ENCODE measurements around the gene PER2.
A peak's percentile ranks its signal among the peaks of the same experiment; 100 is the strongest.
"Not testable (repeated sequence)": the region's sequence is repeated elsewhere in the genome, so short reads cannot be mapped to it uniquely, and the experiment has no call there.

PER2 gene, protein sequence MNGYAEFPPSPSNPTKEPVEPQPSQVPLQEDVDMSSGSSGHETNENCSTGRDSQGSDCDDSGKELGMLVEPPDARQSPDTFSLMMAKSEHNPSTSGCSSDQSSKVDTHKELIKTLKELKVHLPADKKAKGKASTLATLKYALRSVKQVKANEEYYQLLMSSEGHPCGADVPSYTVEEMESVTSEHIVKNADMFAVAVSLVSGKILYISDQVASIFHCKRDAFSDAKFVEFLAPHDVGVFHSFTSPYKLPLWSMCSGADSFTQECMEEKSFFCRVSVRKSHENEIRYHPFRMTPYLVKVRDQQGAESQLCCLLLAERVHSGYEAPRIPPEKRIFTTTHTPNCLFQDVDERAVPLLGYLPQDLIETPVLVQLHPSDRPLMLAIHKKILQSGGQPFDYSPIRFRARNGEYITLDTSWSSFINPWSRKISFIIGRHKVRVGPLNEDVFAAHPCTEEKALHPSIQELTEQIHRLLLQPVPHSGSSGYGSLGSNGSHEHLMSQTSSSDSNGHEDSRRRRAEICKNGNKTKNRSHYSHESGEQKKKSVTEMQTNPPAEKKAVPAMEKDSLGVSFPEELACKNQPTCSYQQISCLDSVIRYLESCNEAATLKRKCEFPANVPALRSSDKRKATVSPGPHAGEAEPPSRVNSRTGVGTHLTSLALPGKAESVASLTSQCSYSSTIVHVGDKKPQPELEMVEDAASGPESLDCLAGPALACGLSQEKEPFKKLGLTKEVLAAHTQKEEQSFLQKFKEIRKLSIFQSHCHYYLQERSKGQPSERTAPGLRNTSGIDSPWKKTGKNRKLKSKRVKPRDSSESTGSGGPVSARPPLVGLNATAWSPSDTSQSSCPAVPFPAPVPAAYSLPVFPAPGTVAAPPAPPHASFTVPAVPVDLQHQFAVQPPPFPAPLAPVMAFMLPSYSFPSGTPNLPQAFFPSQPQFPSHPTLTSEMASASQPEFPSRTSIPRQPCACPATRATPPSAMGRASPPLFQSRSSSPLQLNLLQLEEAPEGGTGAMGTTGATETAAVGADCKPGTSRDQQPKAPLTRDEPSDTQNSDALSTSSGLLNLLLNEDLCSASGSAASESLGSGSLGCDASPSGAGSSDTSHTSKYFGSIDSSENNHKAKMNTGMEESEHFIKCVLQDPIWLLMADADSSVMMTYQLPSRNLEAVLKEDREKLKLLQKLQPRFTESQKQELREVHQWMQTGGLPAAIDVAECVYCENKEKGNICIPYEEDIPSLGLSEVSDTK (N-terminal part only)

DNA sequence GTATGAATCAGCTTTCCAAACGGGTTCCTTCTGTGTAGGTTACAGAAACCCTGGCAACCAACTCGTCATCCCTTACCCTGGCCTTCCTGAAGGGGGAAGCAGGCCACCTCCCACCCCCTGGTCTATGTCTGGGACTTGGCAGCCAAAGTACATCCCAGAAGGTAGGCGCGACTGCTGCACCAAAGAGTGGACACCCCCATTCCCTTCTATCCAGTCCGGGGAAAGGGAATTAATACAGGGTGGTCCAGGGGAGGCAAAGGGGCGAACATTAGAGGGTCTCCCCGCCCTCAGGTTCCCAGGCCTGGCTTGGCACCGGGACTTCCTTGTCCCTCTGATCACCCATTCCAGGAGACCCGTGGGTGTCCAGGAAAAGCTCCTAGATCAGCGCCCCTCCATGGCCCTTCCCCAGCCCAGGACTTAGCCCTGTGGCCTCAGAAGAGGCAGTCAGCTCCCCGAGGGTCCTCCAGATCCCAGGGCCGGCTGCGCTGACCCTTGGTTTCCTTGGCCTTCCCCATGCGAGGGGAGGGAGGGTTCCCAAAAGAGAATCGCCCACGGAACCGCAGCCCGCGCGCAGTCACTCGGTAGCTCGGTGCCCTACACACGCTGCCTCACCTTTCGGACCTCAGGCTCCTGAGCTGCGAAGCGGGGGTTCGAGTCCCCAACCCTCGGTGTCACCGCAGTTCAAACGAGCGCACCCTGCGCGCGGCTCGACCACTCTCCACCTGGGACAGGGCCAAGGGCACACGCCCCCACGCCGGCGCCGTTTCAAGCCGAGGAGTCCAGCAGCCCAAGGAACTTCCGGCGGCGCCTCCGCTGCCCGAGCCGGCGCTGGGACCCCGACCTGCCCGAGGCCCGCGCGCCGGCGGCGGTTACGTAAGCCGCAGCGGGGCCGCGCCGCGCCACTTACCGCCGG is at the start of gene PER2:
Gene PER2, minus strand, starts transcription at position 874 of the 913 bp plus-strand sequence. CDS start 10,674 bp downstream, outside the sequence.
- peak in 1 of 2 donors; percentile 8 for DNase-seq (ENCODE audit: low read depth in 2 of 2, low spot score in 1 of 2)

DNA sequence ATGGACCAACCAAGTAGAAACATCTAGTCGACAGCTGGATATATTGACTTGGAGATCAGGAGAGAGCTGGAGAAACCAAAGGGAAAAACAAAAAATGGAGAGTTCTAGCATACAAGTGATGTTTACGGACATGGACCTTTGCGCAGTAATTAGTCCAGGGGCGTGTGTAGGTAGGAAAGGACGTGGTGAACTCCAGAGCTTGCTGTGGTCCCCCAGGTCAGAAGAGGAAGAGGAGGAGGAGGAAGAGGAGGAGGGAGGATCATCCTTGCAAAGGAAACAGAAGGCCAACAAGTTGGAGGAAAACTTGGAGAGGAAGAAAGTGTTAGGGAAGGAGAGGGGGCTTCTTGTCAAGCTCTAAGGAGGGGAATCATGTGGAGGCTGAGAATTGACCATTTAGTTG is 49.4 kb upstream of the PER2 start:
- no peak for DNase-seq (ENCODE audit: low read depth in 2 of 2, low spot score in 1 of 2)

DNA sequence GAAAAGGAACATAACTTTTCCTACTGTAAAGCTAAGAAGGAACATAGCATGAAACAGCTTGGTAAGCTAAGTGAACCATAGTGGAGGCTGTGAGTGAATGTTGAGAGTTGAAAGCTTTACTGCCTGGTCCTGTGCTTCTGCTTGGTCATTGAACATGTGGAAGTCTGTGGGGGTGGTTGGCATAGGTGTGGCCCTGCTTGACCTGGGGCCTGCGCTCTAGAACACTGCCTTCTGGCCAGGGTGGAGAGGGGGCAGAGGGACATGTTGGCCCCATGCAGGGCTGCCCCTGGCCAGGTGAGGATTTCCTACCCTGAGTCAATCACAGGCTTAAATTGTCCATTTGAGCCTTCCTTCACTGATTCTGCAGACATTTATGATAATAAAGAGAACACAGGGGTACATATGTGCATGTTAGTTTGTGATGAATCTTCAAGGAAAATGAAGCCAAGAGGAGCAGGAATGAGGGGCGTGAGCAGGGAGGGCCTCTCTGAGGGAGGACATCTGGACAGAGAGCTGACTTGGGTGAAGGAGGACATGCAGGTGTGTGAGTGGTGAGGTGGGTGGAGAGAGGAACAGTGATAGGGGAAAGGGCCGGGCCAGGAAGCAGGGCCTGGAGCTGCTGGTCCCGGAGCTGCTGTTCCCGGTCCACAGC is 48.5 kb upstream of the PER2 start:
- DNase-seq (ENCODE audit: low read depth in 2 of 2, low spot score in 1 of 2): no peak

DNA sequence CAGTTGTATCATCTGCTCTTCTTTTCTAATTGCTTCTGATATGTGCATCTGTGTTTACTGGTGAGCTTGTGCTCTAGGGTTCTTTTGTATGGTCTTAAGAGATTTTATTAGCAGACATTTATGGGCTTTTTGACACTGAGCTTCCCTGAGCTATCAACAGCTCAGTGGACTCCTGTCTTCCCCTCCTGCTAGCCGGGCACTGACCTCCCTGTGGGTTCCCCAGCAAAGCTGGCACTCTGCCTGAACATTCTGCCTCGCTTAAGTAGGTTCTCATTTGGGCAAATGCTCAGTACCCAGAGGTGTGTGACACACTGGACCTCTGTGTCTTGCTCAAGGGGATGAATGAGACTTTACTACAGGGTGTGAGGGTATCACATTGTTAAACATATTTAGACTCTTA is 47.7 kb upstream of the PER2 start:
- no peak for DNase-seq (ENCODE audit: low read depth in 2 of 2, low spot score in 1 of 2)

DNA sequence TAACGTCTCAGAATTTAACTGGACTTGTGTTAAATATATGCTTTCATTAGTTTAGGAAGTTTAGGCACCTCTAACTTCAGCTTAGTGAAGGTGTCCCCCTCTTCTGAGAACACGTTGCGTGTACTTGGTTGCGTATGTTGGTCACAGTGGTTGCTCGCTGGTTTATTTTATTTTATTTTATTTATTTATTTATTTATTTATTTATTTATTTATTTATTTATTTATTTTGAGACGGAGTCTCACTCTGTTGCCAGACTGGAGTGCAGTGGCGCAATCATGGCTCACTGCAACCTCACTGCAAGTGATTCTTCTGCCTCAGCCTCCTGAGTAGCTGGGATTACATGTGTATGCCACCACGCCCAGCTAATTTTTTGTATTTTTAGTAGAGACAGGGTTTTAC is 47.2 kb upstream of the PER2 start:
- DNase-seq (ENCODE audit: low read depth in 2 of 2, low spot score in 1 of 2): not testable (repeated sequence)

DNA sequence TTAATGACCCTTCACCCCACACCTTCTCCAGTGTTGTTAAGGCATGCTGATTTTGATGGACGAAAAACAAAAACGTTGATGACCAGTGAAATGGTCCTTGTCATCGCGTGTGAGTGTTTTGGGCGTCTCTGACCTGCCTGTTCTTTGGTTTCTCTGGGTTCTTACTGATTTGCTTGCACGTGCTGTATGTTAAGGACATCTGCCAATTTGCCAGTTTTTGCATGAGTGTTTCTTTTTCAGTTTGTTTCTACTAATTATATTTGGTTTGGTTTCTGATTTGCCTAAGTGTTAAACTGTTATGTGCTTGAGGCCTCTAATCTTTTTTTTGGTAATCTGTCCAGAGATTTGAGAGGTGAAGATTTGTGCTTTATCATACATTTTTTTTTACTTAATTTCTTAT is 46.5 kb upstream of the PER2 start:
- no peak for DNase-seq (ENCODE audit: low read depth in 2 of 2, low spot score in 1 of 2)

DNA sequence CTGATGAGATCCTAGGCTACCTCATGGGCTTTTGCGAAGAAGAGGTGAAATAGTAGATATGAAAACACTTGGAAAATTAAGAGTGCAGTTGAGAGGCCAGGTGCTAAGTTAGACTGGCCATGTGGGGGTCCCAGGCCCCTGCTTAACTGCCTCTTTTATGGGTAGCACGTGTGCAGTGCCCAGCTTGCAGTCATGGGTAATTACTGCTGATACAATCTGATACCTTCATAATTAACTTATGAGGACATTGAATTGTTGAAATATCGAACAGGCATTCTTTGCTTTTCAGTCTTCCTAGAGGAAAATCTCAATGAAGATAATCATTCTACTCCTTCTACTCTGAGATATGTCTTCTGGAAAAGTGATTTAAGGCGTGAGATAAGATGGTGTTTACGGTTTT is 43.5 kb upstream of the PER2 start:
- no peak for DNase-seq (ENCODE audit: low read depth in 2 of 2, low spot score in 1 of 2)

DNA sequence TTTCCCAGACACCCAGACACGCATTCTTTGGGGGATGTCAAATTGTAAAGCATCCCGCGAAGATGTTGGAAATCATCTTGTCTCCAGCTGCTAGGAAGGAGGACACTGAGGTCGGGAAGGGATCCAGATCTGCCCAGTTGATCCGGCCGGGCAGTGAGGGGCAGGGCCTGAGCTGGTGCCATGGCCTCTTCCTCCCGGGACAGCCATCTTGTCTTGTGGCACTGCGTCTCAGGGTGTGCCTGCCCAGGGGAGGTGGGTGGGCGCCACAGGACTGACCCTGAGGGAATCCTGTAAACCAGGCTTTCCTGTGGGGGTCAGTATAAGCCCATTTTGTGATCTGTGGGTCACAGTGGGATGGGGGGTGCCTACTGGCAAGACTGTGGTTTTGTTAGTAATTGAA is 42.0 kb upstream of the PER2 start:
- no peak for DNase-seq (ENCODE audit: low read depth in 2 of 2, low spot score in 1 of 2)

DNA sequence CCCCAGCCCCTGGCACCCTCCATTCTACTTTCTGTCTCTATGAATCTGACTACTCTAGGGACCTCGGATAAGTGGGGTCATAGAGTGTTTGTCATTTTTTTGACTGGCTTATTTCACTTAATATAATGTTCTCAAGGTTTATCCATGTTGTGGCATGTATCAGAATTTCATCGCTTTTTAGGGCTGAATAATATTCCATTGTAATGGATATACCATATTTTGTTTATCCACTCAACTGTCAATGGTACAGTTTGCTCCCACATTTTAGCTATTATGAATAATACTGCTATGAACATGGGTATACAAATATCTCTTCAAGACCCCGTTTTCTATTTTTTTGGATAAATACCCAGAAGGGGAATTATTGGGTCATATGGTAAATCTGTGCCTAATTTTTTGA is 39.3 kb upstream of the PER2 start:
- DNase-seq (ENCODE audit: low read depth in 2 of 2, low spot score in 1 of 2): no peak

DNA sequence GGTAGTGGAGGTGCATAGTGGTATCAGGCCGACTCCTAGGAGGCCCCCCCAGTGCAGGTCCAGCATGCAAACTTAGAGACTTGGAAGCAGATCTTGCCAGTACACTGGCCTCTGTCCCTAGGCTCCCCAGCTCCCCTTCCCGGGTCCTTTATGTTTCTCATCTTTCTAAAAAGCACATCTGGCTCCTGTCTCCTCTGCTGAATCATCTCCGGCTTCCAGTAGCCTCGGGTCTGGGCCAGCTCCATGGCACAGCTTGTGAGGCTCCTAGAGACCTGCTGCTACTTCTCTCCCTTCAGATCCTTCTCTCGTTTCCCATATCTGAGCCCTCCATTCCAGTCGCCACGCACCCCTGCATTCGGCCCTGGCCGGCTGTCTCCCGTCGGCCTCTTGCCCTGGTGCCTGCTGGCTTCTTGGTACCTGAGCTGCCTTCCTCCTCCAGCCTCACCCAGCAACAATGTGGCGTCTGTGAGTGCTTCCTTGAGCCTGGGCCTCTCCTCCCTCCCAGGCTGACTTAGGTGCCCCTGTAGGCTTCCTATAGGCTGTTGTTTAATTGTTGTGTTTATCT is 38.5 kb upstream of the PER2 start:
- DNase-seq (ENCODE audit: low read depth in 2 of 2, low spot score in 1 of 2): no peak

DNA sequence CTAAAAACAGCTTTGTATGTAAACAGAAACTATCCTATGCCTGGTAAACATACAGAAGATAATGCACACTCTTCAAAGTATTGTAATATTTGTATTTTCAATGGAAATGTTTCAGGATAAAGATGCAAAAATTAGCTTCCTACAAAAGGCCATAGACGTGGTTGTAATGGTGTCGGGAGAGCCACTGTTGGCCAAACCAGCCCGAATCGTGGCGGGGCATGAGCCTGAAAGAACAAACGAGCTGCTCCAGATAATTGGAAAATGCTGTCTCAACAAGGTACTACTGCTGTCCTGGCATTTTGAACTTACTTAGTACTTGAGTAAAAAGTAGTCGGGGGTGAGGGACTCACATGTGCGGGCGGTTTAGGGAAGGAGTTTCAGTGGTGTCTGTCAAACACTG is 37.3 kb upstream of the PER2 start:
- no peak for DNase-seq (ENCODE audit: low read depth in 2 of 2, low spot score in 1 of 2)

DNA sequence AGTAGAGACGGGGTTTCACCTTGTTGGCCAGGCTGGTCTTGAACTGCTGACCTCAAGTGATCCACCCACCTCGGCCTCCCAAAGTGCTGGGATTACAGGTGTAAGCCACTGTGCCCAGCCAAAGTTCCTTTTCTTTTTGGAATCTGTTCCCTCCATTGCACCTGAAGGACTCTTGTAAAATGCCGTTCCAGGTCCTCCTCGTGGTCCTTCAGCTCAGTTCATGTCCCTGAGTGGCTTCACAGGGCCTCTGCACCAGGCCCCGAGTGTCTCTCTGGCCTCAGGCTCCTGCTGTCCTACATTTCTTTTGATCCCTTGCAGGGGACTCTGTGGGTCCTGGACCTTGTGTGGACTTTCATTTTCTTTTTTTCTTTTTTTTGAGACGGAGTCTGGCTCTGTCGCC is 35.8 kb upstream of the PER2 start:
- not testable (repeated sequence) for DNase-seq (ENCODE audit: low read depth in 2 of 2, low spot score in 1 of 2)

DNA sequence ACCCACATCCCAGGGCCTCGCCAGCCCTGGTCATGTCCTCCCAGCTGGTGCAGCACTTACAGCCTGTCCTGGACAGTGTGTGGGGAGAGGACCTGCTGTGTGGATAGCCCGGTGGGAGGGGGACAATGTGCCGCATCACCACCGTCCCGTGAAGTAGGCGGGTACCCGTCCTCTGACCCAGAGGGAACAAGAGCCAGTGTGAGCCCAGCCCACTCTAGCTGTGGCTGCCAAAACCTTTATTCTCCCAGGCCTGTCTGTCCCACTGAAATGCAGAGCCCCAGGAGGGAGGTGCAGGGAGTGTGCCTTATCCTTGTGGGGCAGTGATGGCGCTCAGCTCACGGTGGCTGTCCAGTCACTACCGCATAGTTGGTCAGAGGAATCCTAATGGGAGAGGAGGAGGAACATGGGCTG is 33.6 kb upstream of the PER2 start:
- no peak for DNase-seq (ENCODE audit: low read depth in 2 of 2, low spot score in 1 of 2)

DNA sequence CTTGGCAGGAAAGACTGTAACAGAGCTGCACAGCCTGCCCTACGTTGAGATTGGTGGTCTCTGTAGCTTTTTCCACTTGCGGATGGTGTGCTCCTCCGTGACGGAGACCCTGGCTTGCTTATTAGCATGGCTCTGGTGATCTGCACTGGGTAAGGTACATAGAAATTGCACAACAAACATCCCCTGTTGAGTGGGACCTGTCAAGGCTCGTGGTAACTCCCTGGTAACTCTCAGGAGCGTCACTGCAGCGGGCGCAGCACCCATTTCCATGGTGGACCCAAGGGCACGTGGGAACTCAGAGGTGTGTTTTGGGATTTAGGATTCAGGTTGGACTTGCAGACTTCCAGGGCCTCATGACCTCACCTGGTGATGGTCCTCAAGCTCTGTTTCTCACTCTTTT is 33.1 kb upstream of the PER2 start:
- no peak for DNase-seq (ENCODE audit: low read depth in 2 of 2, low spot score in 1 of 2)

DNA sequence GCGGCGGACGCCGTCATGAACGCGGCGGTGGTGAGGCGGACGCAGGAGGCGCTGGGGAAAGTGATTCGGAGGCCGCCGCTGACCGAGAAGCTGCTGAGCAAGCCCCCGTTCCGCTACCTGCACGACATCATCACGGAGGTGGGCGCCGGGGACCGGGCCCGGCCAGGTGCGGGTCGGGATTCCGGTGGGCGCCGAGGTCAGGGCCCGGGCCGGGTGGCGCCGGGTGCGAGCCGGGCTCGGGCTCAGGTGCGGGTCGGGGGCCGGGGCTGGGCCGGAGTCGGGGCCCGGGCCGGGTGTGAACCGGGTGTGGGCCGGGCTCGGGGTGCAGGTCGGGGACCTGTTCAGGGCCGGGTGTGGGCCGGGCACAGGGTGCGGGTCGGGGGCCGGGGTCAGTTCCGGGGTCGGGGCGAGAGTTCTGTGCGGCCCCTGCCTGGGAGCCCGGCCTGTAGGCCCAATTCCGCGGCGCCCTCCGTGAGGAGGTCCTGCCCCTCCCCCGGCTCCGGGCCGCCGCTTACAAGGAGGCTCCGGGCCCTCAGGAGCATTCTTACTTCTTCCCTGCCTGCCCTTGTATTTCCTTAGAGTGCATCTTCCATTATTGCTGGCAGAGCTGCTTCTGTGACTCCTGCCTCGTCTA is 32.4 kb upstream of the PER2 start:
- DNase-seq (ENCODE audit: low read depth in 2 of 2, low spot score in 1 of 2): no peak

DNA sequence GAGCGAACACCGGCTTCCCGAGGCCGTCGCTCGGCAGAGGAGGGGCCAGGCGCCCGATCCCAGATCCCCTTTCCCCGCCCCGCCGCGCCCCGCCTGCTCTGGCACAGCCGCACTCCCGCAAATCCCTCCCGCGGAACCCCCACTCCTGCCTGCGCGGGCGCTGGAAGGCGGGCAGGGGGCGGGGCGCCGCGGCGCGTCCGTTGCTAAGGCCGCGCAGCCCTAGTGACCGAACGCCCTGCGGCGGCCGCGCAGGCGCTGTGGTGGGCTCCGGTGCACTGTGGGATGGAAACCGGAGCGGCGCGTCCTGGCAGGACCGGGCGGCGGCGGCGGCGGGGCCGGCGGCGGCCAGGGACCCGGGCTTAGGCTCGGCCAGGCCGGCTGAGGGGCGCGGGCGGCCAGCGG is 31.8 kb upstream of the PER2 start, which contains the start of gene TRAF3IP1:
Gene TRAF3IP1, plus strand, starts transcription at position 273 of the 402 bp plus-strand sequence. CDS start 145 bp downstream, outside the sequence.
- peak; percentile 59 to 77 for DNase-seq (ENCODE audit: low read depth in 2 of 2, low spot score in 1 of 2)

DNA sequence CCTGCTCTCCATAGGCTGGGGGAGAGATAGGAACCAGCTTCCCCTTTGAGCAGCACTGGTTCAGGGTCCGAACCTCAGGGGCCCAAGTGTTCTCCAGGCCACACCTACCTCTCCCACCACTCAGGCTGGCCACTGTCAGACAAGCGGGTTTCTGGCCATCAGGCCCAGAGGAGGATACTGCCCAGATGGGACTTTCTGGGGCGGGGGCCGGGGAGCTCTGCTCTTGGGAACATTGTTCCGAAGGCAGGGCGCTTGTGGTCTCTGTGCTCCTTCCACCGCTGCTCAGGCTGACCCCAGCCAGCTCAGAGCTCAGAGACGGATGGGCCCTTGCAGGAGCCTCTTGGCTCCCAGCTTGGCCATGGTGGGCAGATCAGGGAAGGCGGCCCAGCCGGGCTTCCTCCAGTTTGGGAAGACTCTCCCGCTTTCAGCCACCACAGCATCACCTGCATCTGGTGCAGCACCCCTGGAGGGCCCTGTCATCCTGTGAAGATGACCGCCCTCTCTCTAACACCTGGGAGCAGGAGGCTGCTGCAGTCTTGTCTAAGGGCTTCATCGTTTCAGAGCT is 26.7 kb upstream of the PER2 start:
- no peak for DNase-seq (ENCODE audit: low read depth in 2 of 2, low spot score in 1 of 2)

DNA sequence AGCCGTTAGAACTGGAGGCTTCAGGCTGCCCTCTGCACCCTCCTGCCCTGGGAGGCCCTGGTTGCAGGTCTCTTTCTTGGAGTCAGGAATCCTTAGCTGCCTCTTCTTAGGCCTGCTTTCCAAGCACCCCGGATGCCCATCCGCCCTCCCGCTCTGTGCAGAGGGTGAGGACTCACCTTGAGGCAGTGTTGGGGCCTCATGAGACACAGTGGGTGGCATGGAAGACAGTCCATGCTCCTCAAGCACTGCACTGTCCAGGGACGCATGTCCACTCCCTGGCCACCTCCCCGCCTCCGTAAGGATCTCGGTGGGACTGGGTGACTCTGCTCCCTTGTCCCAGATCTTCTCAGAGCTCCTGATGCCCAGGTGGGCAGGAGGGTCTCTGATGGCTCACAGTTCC is 26.2 kb upstream of the PER2 start:
- DNase-seq (ENCODE audit: low read depth in 2 of 2, low spot score in 1 of 2): no peak

DNA sequence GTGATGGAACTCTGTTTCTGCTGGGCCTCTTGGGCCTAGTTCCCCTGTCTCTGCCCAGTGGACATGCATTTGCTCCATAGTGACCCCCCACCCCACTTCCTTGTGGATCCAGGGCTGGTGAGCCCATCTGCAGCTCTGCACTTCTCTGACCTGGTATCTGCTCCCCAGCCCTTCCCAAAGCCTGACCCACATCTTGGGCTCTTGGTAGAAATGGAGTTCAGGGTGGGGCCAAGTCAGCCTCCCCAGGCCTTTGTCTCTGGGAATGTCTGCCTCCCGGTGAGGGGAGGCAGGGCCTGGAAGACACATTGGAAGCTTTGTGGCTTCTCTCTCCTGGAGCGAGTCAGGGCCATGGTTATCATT is 25.6 kb upstream of the PER2 start:
- no peak for DNase-seq (ENCODE audit: low read depth in 2 of 2, low spot score in 1 of 2)
